Body of pancreas (tissue), 4 donors: ENCODE data around the gene CAMSAP1.

ENCODE experiments used
- CTCF ChIP-seq, 7 experiments: fragments of 450-650 bp in 4 of 7; fragments of 200-600 bp in 3 of 7; sonication (generic) in 3 of 7; IDR thresholded peaks; one replicate each; pipeline ENCODE4 v1.5.1; 2016 to 2019; ENCODE audit warnings: antibody characterized with exemption in 7 of 7
- POLR2A ChIP-seq, 3 donors: fragments of 450-650 bp; IDR thresholded peaks; one replicate each; pipeline ENCODE4 v1.6.1; 2016; ENCODE audit warnings: antibody characterized with exemption in 3 of 3, mild to moderate bottlenecking in 2 of 3

- no peak for TF ChIP-seq POLR2A (IDR thresholded peaks at IDR 0.05)
- TF ChIP-seq CTCF (IDR thresholded peaks at IDR 0.05): no peak
These were observed 37.3 kb upstream of the CAMSAP1 start for GRCh38 chr9:135944444-135945252.
